Mesenchymal stem cell (in vitro differentiated cells and primary cell): ENCODE data around the gene ATP1B3.

Experiments used
- DNase-seq: peaks from one replicate; pipeline ENCODE4 v3.0.0-alpha.2; 2013
- H2AFZ ChIP-seq: one replicate; pipeline ENCODE4 v1.6.1; 2013; ENCODE audit warnings: low read depth, mild to moderate bottlenecking, control low read depth, inconsistent platforms, low read length, moderate library complexity
- H2AK5ac ChIP-seq: 2 replicates; pipeline ENCODE4 v1.6.1; 2013; ENCODE audit warnings: low read length, moderate library complexity, mild to moderate bottlenecking, inconsistent platforms; ENCODE audit not compliant: severe bottlenecking
- H2BK120ac ChIP-seq: one replicate; pipeline ENCODE4 v1.6.1; 2013; ENCODE audit warnings: low read depth, mild to moderate bottlenecking, inconsistent platforms, low read length, moderate library complexity
- H2BK12ac ChIP-seq, 2 experiments: one replicate each; pipeline ENCODE4 v1.6.1; 2013; ENCODE audit warnings: inconsistent platforms in 2 of 2, low read length in 2 of 2, mild to moderate bottlenecking in 2 of 2, moderate library complexity in 2 of 2, control low read depth in 1 of 2
- H2BK15ac ChIP-seq: one replicate; pipeline ENCODE4 v1.6.1; 2013; ENCODE audit warnings: mild to moderate bottlenecking, low read depth, inconsistent platforms; ENCODE audit not compliant: poor library complexity, severe bottlenecking
- H2BK5ac ChIP-seq: 2 replicates; pipeline ENCODE4 v1.6.1; 2013; ENCODE audit warnings: low read depth, mild to moderate bottlenecking, low read length, control low read depth, inconsistent platforms; ENCODE audit not compliant: poor library complexity, severe bottlenecking
- H3K14ac ChIP-seq, 2 experiments: one replicate each; pipeline ENCODE4 v1.6.1; 2013; ENCODE audit warnings: inconsistent platforms in 2 of 2, low read length in 2 of 2, control low read depth in 1 of 2, mild to moderate bottlenecking in 1 of 2, moderate library complexity in 1 of 2
- H3K18ac ChIP-seq, 2 experiments: one replicate each; pipeline ENCODE4 v1.6.1; 2013; ENCODE audit warnings: inconsistent platforms in 2 of 2, low read length in 2 of 2, control low read depth in 1 of 2, low read depth in 1 of 2, mild to moderate bottlenecking in 1 of 2
- H3K23ac ChIP-seq, 2 experiments: one replicate each; pipeline ENCODE4 v1.6.1; 2013; ENCODE audit warnings: inconsistent platforms in 2 of 2, low read length in 2 of 2, mild to moderate bottlenecking in 2 of 2, moderate library complexity in 2 of 2, control low read depth in 1 of 2
- H3K27ac ChIP-seq: 2 replicates; pipeline ENCODE4 v1.5.1; 2013; ENCODE audit warnings: mild to moderate bottlenecking, moderate library complexity, low read length, control low read depth, inconsistent platforms; ENCODE audit not compliant: poor library complexity, severe bottlenecking
- H3K27me3 ChIP-seq, 2 experiments: 2 replicates each; pipeline versions ENCODE4 v1.6.1 to v1.7.0; 2013; ENCODE audit warnings: low read length in 2 of 2, mild to moderate bottlenecking in 2 of 2, moderate library complexity in 2 of 2, control low read depth in 1 of 2, inconsistent platforms in 1 of 2; ENCODE audit not compliant: control insufficient read depth in 1 of 2, insufficient read depth in 1 of 2
- H3K36me3 ChIP-seq, 2 experiments: 2 replicates each; pipeline versions ENCODE4 v1.6.1 to v1.7.0; 2013; ENCODE audit warnings: low read length in 2 of 2, control low read depth in 1 of 2, inconsistent platforms in 1 of 2, low read depth in 1 of 2, mild to moderate bottlenecking in 1 of 2; ENCODE audit not compliant: insufficient read depth in 2 of 2, control insufficient read depth in 1 of 2
- H3K4ac ChIP-seq, 2 experiments: one replicate each; pipeline ENCODE4 v1.6.1; 2013; ENCODE audit warnings: inconsistent platforms in 2 of 2, low read length in 2 of 2, mild to moderate bottlenecking in 2 of 2, moderate library complexity in 2 of 2, control low read depth in 1 of 2, low read depth in 1 of 2
- H3K4me1 ChIP-seq: 2 replicates; pipeline ENCODE4 v1.6.1; 2013; ENCODE audit warnings: low read depth, low read length, control low read depth; ENCODE audit not compliant: control insufficient read depth, insufficient read depth
- H3K4me2 ChIP-seq: 2 replicates; pipeline ENCODE4 v1.6.1; 2013; ENCODE audit warnings: low read length, mild to moderate bottlenecking, inconsistent platforms; ENCODE audit not compliant: poor library complexity, severe bottlenecking
- H3K4me3 ChIP-seq, 2 experiments: 2 replicates each; pipeline versions ENCODE4 v1.5.1 to v1.7.0; 2013; ENCODE audit warnings: low read length in 2 of 2, mild to moderate bottlenecking in 2 of 2, control low read depth in 1 of 2, low read depth in 1 of 2; ENCODE audit not compliant: insufficient read depth in 1 of 2
- H3K79me1 ChIP-seq: replicated peaks from 2 replicates; pipeline ENCODE4 v1.6.1; 2013; ENCODE audit warnings: mild to moderate bottlenecking, control low read depth, low read length, inconsistent platforms; ENCODE audit not compliant: poor library complexity, severe bottlenecking
- H3K9ac ChIP-seq: 2 replicates; pipeline ENCODE4 v1.7.0; 2013; ENCODE audit warnings: mild to moderate bottlenecking, low read length, moderate library complexity
- H3K9me3 ChIP-seq: 2 replicates; pipeline ENCODE4 v1.7.0; 2013; ENCODE audit warnings: mild to moderate bottlenecking, low read length; ENCODE audit not compliant: control insufficient read depth
- H4K8ac ChIP-seq: one replicate; pipeline ENCODE4 v1.6.1; 2013; ENCODE audit warnings: inconsistent platforms, mild to moderate bottlenecking, low read length, moderate library complexity
- H4K91ac ChIP-seq: one replicate; pipeline ENCODE4 v1.6.1; 2013; ENCODE audit warnings: mild to moderate bottlenecking, low read length, inconsistent platforms
- WGBS: methylation state at CpG from one replicate; pipeline ENCODE4 v1.1.7; 2013; ENCODE audit warnings: mixed read lengths; 5-methylcytosine and 5-hydroxymethylcytosine counted together

ATP1B3 gene

GRCh38 chr3:141860086-141860669 is 16.3 kb upstream of the ATP1B3 start:
- Histone ChIP-seq H3K27me3 (no peaks in the 10 kb centered on the region), H2BK15ac (no peak overlapping the region), H3K4me1 (no peaks in the 10 kb centered on the region), H3K4me3 (no peak overlapping the region), H3K14ac (no peak overlapping the region), H2BK120ac (no peak overlapping the region), H3K4me2 (no peak overlapping the region), H3K23ac (no peak overlapping the region), H2AK5ac (no peak overlapping the region), H4K91ac (no peak overlapping the region), H3K36me3 (no peaks in the 10 kb centered on the region), H2BK12ac (no peak overlapping the region), H3K4ac (no peak overlapping the region), H3K79me1 (no peaks in the 10 kb centered on the region), H3K18ac (no peak overlapping the region), H2BK5ac (no peak overlapping the region), H4K8ac (no peak overlapping the region), H2AFZ (no peak overlapping the region), H3K9me3 (no peaks in the 10 kb centered on the region), H3K27ac (no peak overlapping the region), H3K9ac (no peak overlapping the region)
- 70% methylated on average over 2 of the region's 2 CpGs for WGBS
- no peak for DNase-seq

GRCh38 chr3:141860766-141861513 is 15.5 kb upstream of the ATP1B3 start:
- Histone ChIP-seq H3K36me3 (no peaks in the 10 kb centered on the region), H2BK15ac (no peak overlapping the region), H2BK5ac (no peak overlapping the region), H2BK120ac (no peak overlapping the region), H2AK5ac (no peak overlapping the region), H4K8ac (no peak overlapping the region), H3K9ac (no peak overlapping the region), H3K18ac (peak overlapping the region in 1 of 2 experiments; percentile 12), H3K23ac (no peak overlapping the region), H3K27me3 (no peaks in the 10 kb centered on the region), H3K27ac (no peak overlapping the region), H3K4me2 (no peak overlapping the region), H3K79me1 (no peaks in the 10 kb centered on the region), H2AFZ (peak overlapping the region; percentile 77), H3K4me1 (no peaks in the 10 kb centered on the region), H3K14ac (no peak overlapping the region), H3K4ac (peak overlapping the region in 1 of 2 experiments; percentile 50), H3K9me3 (no peaks in the 10 kb centered on the region), H3K4me3 (no peak overlapping the region), H2BK12ac (no peak overlapping the region), H4K91ac (no peak overlapping the region)
- 75% methylated on average over 6 of the region's 8 CpGs for WGBS
- no peak for DNase-seq

GRCh38 chr3:141862279-141862816 is 14.1 kb upstream of the ATP1B3 start:
- no peak overlapping the region for H4K91ac ChIP-seq
- DNase-seq = no peak
- no peak overlapping the region for H2BK12ac ChIP-seq
- H3K14ac ChIP-seq = no peak overlapping the region
- H3K18ac ChIP-seq = no peak overlapping the region
- no peak overlapping the region for H3K27ac ChIP-seq
- no peak overlapping the region for H2AK5ac ChIP-seq
- no peak overlapping the region for H3K23ac ChIP-seq
- H2AFZ ChIP-seq = no peak overlapping the region
- H2BK5ac ChIP-seq = no peak overlapping the region
- H2BK120ac ChIP-seq = no peak overlapping the region
- H4K8ac ChIP-seq = no peak overlapping the region
- H2BK15ac ChIP-seq = no peak overlapping the region
- no peaks in the 10 kb centered on the region for H3K4me1 ChIP-seq
- no peaks in the 10 kb centered on the region for H3K79me1 ChIP-seq
- H3K4me2 ChIP-seq = no peak overlapping the region
- no peaks in the 10 kb centered on the region for H3K9me3 ChIP-seq
- H3K4ac ChIP-seq = no peak overlapping the region
- H3K9ac ChIP-seq = no peak overlapping the region
- H3K27me3 ChIP-seq = no peaks in the 10 kb centered on the region
- WGBS = 88% methylated on average over 1 of the region's 3 CpGs
- no peak overlapping the region for H3K4me3 ChIP-seq
- no peaks in the 10 kb centered on the region for H3K36me3 ChIP-seq

GRCh38 chr3:141863491-141863890 is 13.0 kb upstream of the ATP1B3 start:
- no peak overlapping the region for H3K9ac ChIP-seq
- no peak overlapping the region for H3K14ac ChIP-seq
- no peak overlapping the region for H2AK5ac ChIP-seq
- no peak for DNase-seq
- H3K4me1 ChIP-seq = no peaks in the 10 kb centered on the region
- H3K23ac ChIP-seq = no peak overlapping the region
- no peak overlapping the region for H3K4me3 ChIP-seq
- H2BK120ac ChIP-seq = no peak overlapping the region
- H4K8ac ChIP-seq = no peak overlapping the region
- WGBS = no CpG with 5 or more reads among the region's 1 CpG
- no peak overlapping the region for H3K4ac ChIP-seq
- H3K9me3 ChIP-seq = no peaks in the 10 kb centered on the region
- H3K79me1 ChIP-seq = no peaks in the 10 kb centered on the region
- no peak overlapping the region for H2AFZ ChIP-seq
- no peak overlapping the region for H3K4me2 ChIP-seq
- H3K27ac ChIP-seq = no peak overlapping the region
- no peak overlapping the region for H2BK15ac ChIP-seq
- H3K27me3 ChIP-seq = no peaks in the 10 kb centered on the region
- H2BK5ac ChIP-seq = no peak overlapping the region
- H3K18ac ChIP-seq = no peak overlapping the region
- no peaks in the 10 kb centered on the region for H3K36me3 ChIP-seq
- H2BK12ac ChIP-seq = no peak overlapping the region
- H4K91ac ChIP-seq = no peak overlapping the region
